Esophagus muscularis mucosa (tissue), 2 donors: Measurements from ENCODE around the gene SLC25A44.

ENCODE experiments used
- EP300 ChIP-seq: sonication (generic); formaldehyde crosslinking; IDR thresholded peaks from one replicate; pipeline ENCODE4 v1.6.1; 2017; ENCODE audit warnings: antibody characterized with exemption
- POLR2A ChIP-seq: fragments of 450-650 bp; IDR thresholded peaks from one replicate; pipeline ENCODE4 v1.6.1; 2017; ENCODE audit warnings: antibody characterized with exemption, moderate library complexity, mild to moderate bottlenecking, low read depth

DNA sequence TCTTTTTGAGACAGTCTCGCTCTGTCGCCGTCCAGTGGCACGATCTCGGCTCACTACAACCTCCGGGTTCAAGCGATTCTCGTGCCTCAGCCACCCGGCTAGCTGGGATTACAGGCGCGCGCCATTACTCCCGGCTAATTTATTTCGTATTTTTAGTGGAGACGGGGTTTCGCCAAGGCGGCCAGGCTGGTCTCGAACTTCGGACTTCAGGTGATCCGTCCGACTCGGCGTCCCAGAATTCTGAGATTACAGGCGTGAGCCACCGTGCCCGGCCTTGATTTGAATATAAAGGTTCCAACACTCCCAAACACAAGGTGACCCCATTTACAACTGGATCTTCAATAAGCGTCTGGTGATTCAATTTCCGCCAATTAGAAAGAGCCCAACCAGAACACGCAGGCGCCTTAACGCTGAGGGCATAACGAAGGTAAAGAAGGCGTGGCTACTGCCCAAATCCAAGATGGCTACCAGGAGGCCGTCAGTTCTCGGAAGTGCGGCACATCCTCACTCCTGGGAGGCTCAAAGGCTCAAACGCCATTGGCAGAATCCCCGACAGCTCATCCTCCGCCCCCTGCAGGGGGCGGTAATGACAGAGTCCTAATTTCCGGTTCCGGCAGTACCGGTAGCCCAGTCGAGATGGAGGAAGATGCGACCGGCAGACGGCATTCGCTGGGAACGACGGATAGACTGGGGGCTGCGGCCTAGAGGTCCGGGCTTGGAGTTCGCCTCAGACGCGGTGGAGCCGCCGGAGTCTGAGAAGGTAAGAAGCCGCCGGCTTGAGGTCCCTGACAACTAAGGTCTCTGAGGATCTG lies at the start of gene SLC25A44:
- TF ChIP-seq EP300 (no peak), POLR2A (peak; percentile 44)
